Measurements from ENCODE around the gene STK11.

GRCh38 chr19:1218751-1219567, 13.4 kb downstream of the STK11 start:
- TF ChIP-seq CTCF (IDR thresholded peaks at IDR 0.05) (no peak), POLR2A (IDR thresholded peaks at IDR 0.05) (no peak)
